Erythroblast (primary cell): ENCODE data around the gene CDT1.

ENCODE experiments used
- GATA1 ChIP-seq: IDR thresholded peaks from 2 replicates; pipeline ENCODE4 v1.6.1; 2011; ENCODE audit warnings: low read depth, mild to moderate bottlenecking, control low read depth, low read length, moderate library complexity
- POLR2A ChIP-seq: IDR thresholded peaks from 2 replicates; pipeline ENCODE4 v1.6.1; 2011; ENCODE audit warnings: mild to moderate bottlenecking, low read length

DNA sequence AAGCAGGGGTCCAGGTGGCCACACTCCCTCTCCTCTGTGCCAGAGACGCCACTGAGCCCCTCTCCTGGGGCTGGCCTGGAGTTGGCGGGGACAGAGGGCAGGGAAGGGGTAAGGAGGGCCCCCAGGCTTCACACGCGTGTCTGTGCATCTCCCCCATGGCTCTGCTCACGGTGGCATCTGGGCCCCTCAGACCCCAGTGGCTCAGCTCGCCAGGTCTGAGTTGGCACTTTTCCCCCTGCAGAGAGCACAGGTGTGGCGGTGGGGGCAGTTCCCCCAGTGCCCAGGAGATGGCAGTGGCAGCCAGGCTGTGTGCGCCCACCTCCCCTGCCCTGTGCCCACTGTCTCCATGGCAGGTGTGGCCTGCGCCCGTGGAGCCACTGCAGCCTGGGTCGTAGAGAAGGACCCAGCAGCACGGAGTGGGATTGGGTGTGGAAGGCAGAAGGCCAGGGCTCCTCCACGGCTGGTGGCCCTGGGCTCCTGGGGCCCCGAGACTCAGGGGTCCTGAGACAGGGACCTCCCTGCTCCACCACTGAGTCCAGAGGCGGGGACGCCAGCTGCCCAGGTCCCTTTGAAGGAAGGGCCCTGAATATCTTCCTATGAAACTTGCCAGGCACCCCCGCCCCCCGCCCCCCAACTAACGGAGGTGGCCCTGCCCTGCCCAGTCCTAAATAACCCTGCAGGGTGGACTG lies 12.5 kb downstream of the CDT1 start:
- TF ChIP-seq POLR2A = no peak
- no peak for TF ChIP-seq GATA1
